Nephron (organoid): ENCODE measurements around the gene SOCS3.

Source experiments
- H3K27ac Mint-ChIP-seq, 3 experiments: 2 replicates each; pipeline ENCODE4 v1.8.0; 2020; ENCODE audit warnings: mixed read lengths in 3 of 3, mild to moderate bottlenecking in 2 of 3, moderate library complexity in 1 of 3
- H3K27me3 Mint-ChIP-seq: 2 replicates; pipeline ENCODE4 v1.8.0; 2021; ENCODE audit warnings: low read depth, mild to moderate bottlenecking, moderate library complexity, mixed read lengths
- H3K36me3 Mint-ChIP-seq: 2 replicates; pipeline ENCODE4 v1.8.0; 2020; ENCODE audit warnings: low read depth, mixed read lengths
- H3K4me1 Mint-ChIP-seq: 2 replicates; pipeline ENCODE4 v1.8.0; 2020; ENCODE audit warnings: mixed read lengths
- H3K4me3 Mint-ChIP-seq, 3 experiments: 2 replicates each; pipeline ENCODE4 v1.8.0; 2020; ENCODE audit warnings: mild to moderate bottlenecking in 3 of 3, mixed read lengths in 3 of 3, moderate library complexity in 2 of 3
- H3K9me3 Mint-ChIP-seq: 2 replicates; pipeline ENCODE4 v1.8.0; 2020; ENCODE audit warnings: mixed read lengths
- CTCF ChIP-seq, 3 experiments: fragments of 200-600 bp; sonication (generic); IDR thresholded peaks; one replicate each; pipeline ENCODE4 v1.5.0; 2021; ENCODE audit warnings: antibody characterized with exemption in 3 of 3; ENCODE audit not compliant: unreplicated experiment in 3 of 3

The SOCS3 gene

DNA sequence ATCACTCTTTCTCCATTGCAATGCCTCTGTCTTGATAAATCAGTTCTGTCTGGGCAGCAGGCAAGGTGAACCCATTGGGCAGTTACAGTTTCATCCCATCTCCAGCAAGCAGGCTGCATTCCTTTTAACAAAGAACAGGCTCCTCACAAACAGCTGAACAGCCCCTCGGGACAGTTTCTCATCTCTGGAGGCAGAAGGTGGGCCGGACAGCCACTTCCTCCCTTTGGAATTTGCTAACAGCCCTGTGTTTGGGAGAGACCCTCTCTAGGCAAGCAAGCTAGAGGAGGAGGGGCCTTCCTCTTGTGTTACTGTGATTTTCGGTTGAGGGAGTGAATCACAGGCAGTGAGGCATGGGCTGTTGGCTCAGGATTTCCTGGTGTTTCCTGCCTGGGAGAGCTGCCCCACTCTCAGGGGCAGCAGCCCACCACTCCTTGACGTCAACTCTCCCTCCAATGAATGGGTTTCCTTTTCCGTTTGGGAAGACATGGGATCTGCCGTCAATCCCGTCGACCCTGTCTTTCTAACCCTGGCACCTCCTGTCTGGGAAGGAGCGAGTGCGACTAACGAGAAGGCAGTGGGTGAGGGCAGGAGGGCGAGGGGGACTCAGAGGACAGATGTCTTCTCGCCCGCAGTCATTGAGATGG, 14.9 kb upstream of the SOCS3 start:
- no peaks in the 10 kb centered on the region for H3K36me3 Mint-ChIP-seq
- H3K4me3 Mint-ChIP-seq, result peak overlapping the region; percentile 46 to 63 (median 54)
- no peaks in the 10 kb centered on the region for H3K27me3 Mint-ChIP-seq
- H3K4me1 Mint-ChIP-seq, result peaks cover 38% of the 10 kb centered on the region
- no peak for TF ChIP-seq CTCF (IDR thresholded peaks at IDR 0.05; ENCODE audit: unreplicated experiment in 3 of 3)
- peak overlapping the region; percentile 71 to 89 (median 88) for H3K27ac Mint-ChIP-seq
- H3K9me3 Mint-ChIP-seq, result no peaks in the 10 kb centered on the region

- Mint-ChIP-seq H3K36me3 (no peaks in the 10 kb centered on the region), H3K4me3 (peak overlapping the region in 1 of 3 experiments; percentile 63), H3K27ac (peak overlapping the region; percentile 71 to 89 (median 88)), H3K27me3 (no peaks in the 10 kb centered on the region), H3K9me3 (no peaks in the 10 kb centered on the region), H3K4me1 (peaks cover 36% of the 10 kb centered on the region)
- TF ChIP-seq CTCF (IDR thresholded peaks at IDR 0.05; ENCODE audit: unreplicated experiment in 3 of 3), result no peak
Measured at GRCh38 chr17:78374189-78374588, 14.3 kb upstream of the SOCS3 start.

GRCh38 chr17:78372841-78373240, 13.0 kb upstream of the SOCS3 start:
- H3K9me3 Mint-ChIP-seq, result no peaks in the 10 kb centered on the region
- TF ChIP-seq CTCF (IDR thresholded peaks at IDR 0.05; ENCODE audit: unreplicated experiment in 3 of 3), result no peak
- peaks cover 31% of the 10 kb centered on the region for H3K4me1 Mint-ChIP-seq
- peak overlapping the region in 1 of 3 experiments; percentile 30 for H3K4me3 Mint-ChIP-seq
- peak overlapping the region; percentile 53 to 75 (median 65) for H3K27ac Mint-ChIP-seq
- no peaks in the 10 kb centered on the region for H3K36me3 Mint-ChIP-seq
- H3K27me3 Mint-ChIP-seq, result no peaks in the 10 kb centered on the region

- no peaks in the 10 kb centered on the region for H3K9me3 Mint-ChIP-seq
- peaks cover 37% of the 10 kb centered on the region for H3K4me1 Mint-ChIP-seq
- no peak overlapping the region for H3K27ac Mint-ChIP-seq
- H3K36me3 Mint-ChIP-seq, result no peaks in the 10 kb centered on the region
- no peak overlapping the region for H3K4me3 Mint-ChIP-seq
- TF ChIP-seq CTCF (IDR thresholded peaks at IDR 0.05; ENCODE audit: unreplicated experiment in 3 of 3), result no peak
- peaks cover 1% of the 10 kb centered on the region for H3K27me3 Mint-ChIP-seq
Measured at GRCh38 chr17:78371056-78371455, 11.2 kb upstream of the SOCS3 start.

DNA sequence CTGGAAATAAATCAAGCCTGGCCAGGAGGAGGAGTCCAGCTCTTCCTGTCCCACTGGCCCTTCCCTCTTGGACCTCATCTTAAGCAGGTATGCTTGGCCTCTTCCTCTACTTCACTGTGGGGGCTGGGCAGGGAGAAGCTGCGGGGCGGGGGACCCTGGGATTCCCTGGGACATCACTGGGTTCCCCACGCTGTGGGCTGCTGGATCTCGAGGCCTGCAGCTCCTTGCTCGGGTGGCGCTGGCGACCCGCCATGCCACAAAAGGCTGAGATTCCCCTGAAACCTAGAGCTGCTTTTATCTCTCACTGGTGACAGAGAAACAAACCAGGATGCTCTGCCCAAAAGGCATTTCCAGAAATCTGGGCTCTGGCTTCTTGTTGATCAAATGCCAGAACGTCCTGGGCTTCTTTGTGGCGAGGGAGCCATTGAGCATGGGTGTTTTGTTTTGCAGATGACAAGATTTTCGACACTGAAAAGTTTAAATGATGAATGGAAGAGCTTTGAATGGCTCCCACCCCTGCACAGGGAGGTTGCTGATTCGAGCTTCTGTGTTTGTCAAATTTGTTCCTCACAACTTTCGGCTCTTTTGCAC, 10.0 kb upstream of the SOCS3 start:
- Mint-ChIP-seq H3K9me3 (no peaks in the 10 kb centered on the region), H3K27ac (no peak overlapping the region), H3K4me1 (peaks cover 35% of the 10 kb centered on the region), H3K4me3 (no peak overlapping the region), H3K27me3 (peaks cover 4% of the 10 kb centered on the region), H3K36me3 (no peaks in the 10 kb centered on the region)
- TF ChIP-seq CTCF (IDR thresholded peaks at IDR 0.05; ENCODE audit: unreplicated experiment in 3 of 3), result no peak
